OCI-LY1 (cell line): ENCODE data around the gene PPAT.
"Not testable (repeated sequence)": the region's sequence is repeated elsewhere in the genome, so short reads cannot be mapped to it uniquely, and the experiment has no call there.

Experiments
- H2AFZ ChIP-seq: fragments of 200-600 bp; sonication (generic), shearing (Covaris generic); 2 replicates; pipeline ENCODE4 v1.6.0; 2014; ENCODE audit warnings: antibody characterized with exemption, mild to moderate bottlenecking, low read length
- H3F3A ChIP-seq: fragments of 200-600 bp; sonication (generic), shearing (Covaris generic); 2 replicates; pipeline ENCODE4 v1.6.0; 2014; ENCODE audit warnings: mild to moderate bottlenecking, antibody characterized with exemption, low read length, moderate library complexity; ENCODE audit not compliant: insufficient read depth
- H3K27ac ChIP-seq: fragments of 200-600 bp; sonication (generic); 2 replicates; pipeline ENCODE4 v1.5.1; 2014; ENCODE audit warnings: low read length, mixed run types, mild to moderate bottlenecking, low read depth; ENCODE audit not compliant: poor library complexity, severe bottlenecking
- H3K27me3 ChIP-seq: fragments of 200-600 bp; sonication (generic); 2 replicates; pipeline ENCODE4 v1.6.0; 2014; ENCODE audit warnings: antibody characterized with exemption, mild to moderate bottlenecking, low read length, moderate library complexity; ENCODE audit not compliant: insufficient read depth
- H3K36me3 ChIP-seq: fragments of 200-600 bp; sonication (generic); 2 replicates; pipeline ENCODE4 v1.6.1; 2014; ENCODE audit warnings: mild to moderate bottlenecking, antibody characterized with exemption, low read length, moderate library complexity, mixed read lengths; ENCODE audit not compliant: insufficient read depth
- H3K4me1 ChIP-seq: fragments of 200-600 bp; sonication (generic); 2 replicates; pipeline ENCODE4 v1.5.1; 2014; ENCODE audit warnings: mild to moderate bottlenecking, low read length, moderate library complexity; ENCODE audit not compliant: insufficient read depth, severe bottlenecking
- H3K4me2 ChIP-seq: fragments of 200-600 bp; sonication (generic), shearing (Covaris generic); 2 replicates; pipeline ENCODE4 v1.6.1; 2014; ENCODE audit warnings: low read length
- H3K4me3 ChIP-seq: fragments of 200-600 bp; sonication (generic); 2 replicates; pipeline ENCODE4 v1.5.1; 2014; ENCODE audit warnings: low read length, low read depth, mild to moderate bottlenecking, mixed read lengths; ENCODE audit not compliant: poor library complexity, severe bottlenecking
- H3K79me2 ChIP-seq: fragments of 200-600 bp; shearing (Covaris generic); 2 replicates; pipeline ENCODE4 v1.6.1; 2016; ENCODE audit warnings: mixed run types, low read length, mixed read lengths; ENCODE audit not compliant: insufficient read depth
- H3K9ac ChIP-seq: fragments of 200-600 bp; sonication (generic), shearing (Covaris generic); 2 replicates; pipeline ENCODE4 v1.6.1; 2014; ENCODE audit warnings: mild to moderate bottlenecking, low read length, mixed read lengths
- H3K9me2 ChIP-seq: fragments of 200-600 bp; sonication (generic), shearing (Covaris generic); 2 replicates; pipeline ENCODE4 v1.6.1; 2014; ENCODE audit warnings: low read depth, mild to moderate bottlenecking, low read length, mixed read lengths
- H3K9me3 ChIP-seq: fragments of 200-600 bp; shearing (Covaris generic); 2 replicates; pipeline ENCODE4 v1.6.1; 2014; ENCODE audit warnings: low read length, mixed read lengths
- H4K20me1 ChIP-seq: fragments of 200-600 bp; sonication (generic), shearing (Covaris generic); 2 replicates; pipeline ENCODE4 v1.6.0; 2016; ENCODE audit warnings: mild to moderate bottlenecking, low read length; ENCODE audit not compliant: insufficient read depth
- CTCF ChIP-seq: fragments of 200-600 bp; sonication (generic), shearing (Covaris generic); IDR thresholded peaks from 2 replicates; pipeline ENCODE4 v1.5.1; 2017; ENCODE audit warnings: mild to moderate bottlenecking, antibody characterized with exemption, low read length, moderate library complexity, mixed read lengths
- EZH2 ChIP-seq: fragments of 200-600 bp; sonication (generic), shearing (Covaris generic); IDR thresholded peaks from 2 replicates; pipeline ENCODE4 v1.8.0; 2017; ENCODE audit warnings: borderline replicate concordance, mixed run types, mild to moderate bottlenecking, antibody characterized with exemption, low read length, moderate library complexity, mixed read lengths

PPAT gene

GRCh38 chr4:56371426-56372220, 63.8 kb downstream of the PPAT start:
- H3K36me3 ChIP-seq: peaks cover 20% of the 10 kb centered on the region; the same call in 1 of the 2 replicates
- H3K79me2 ChIP-seq: no peaks in the 10 kb centered on the region
- no peaks in the 10 kb centered on the region for H3F3A ChIP-seq
- no peak overlapping the region for H3K4me3 ChIP-seq
- TF ChIP-seq EZH2 (no peak), CTCF (no peak)
- H3K27me3 ChIP-seq: no peaks in the 10 kb centered on the region
- no peaks in the 10 kb centered on the region for H3K9me2 ChIP-seq
- no peak overlapping the region for H3K27ac ChIP-seq
- H2AFZ ChIP-seq: no peak overlapping the region
- no peak overlapping the region for H3K9ac ChIP-seq
- no peak overlapping the region for H3K4me2 ChIP-seq
- H3K4me1 ChIP-seq: no peaks in the 10 kb centered on the region
- H3K9me3 ChIP-seq: no peaks in the 10 kb centered on the region
- H4K20me1 ChIP-seq: no peaks in the 10 kb centered on the region

- Histone ChIP-seq H3K9ac (no peak overlapping the region), H2AFZ (no peak overlapping the region), H4K20me1 (no peaks in the 10 kb centered on the region), H3K36me3 (peaks cover 20% of the 10 kb centered on the region; the same call in 1 of the 2 replicates), H3K27ac (no peak overlapping the region), H3K4me3 (no peak overlapping the region), H3K4me2 (no peak overlapping the region), H3K79me2 (no peaks in the 10 kb centered on the region), H3F3A (no peaks in the 10 kb centered on the region), H3K9me2 (no peaks in the 10 kb centered on the region), H3K9me3 (no peaks in the 10 kb centered on the region), H3K4me1 (no peaks in the 10 kb centered on the region), H3K27me3 (no peaks in the 10 kb centered on the region)
- TF ChIP-seq EZH2 (no peak), CTCF (no peak)
These were observed 65.0 kb downstream of the PPAT start for GRCh38 chr4:56370377-56370776.

- H3K9ac ChIP-seq, H3K9me2 ChIP-seq, H3K36me3 ChIP-seq, H3K4me1 ChIP-seq, H4K20me1 ChIP-seq, H3K9me3 ChIP-seq, H2AFZ ChIP-seq, H3K27ac ChIP-seq, H3K4me2 ChIP-seq, H3K27me3 ChIP-seq, H3F3A ChIP-seq, H3K4me3 ChIP-seq, H3K79me2 ChIP-seq: not testable (repeated sequence)
These were observed 72.4 kb downstream of the PPAT start for GRCh38 chr4:56362981-56363380.

- H3K36me3 ChIP-seq: peaks cover 3% of the 10 kb centered on the region; the same call in 1 of the 2 replicates
- H3K4me2 ChIP-seq: no peak overlapping the region
- no peak overlapping the region for H3K9ac ChIP-seq
- no peaks in the 10 kb centered on the region for H3F3A ChIP-seq
- H2AFZ ChIP-seq: no peak overlapping the region
- TF ChIP-seq CTCF: no peak
- TF ChIP-seq EZH2: no peak
- no peak overlapping the region for H3K4me3 ChIP-seq
- H3K27ac ChIP-seq: no peak overlapping the region
- H3K79me2 ChIP-seq: no peaks in the 10 kb centered on the region
- H3K9me3 ChIP-seq: no peaks in the 10 kb centered on the region
- no peaks in the 10 kb centered on the region for H4K20me1 ChIP-seq
- H3K27me3 ChIP-seq: no peaks in the 10 kb centered on the region
- no peaks in the 10 kb centered on the region for H3K9me2 ChIP-seq
- no peaks in the 10 kb centered on the region for H3K4me1 ChIP-seq
These were observed 75.3 kb downstream of the PPAT start for GRCh38 chr4:56360071-56360470.
